ENCODE results near the gene LHFPL6. TPM values are rescaled to one million over a fixed set of nuclear protein-coding genes. Genes with fewer than 3 reads are reported as not detected.
A peak's percentile ranks its signal among the peaks of the same experiment; 100 is the strongest.

The LHFPL6 gene
- total RNA-seq, 2 donors from 2014 or later: 99.0 to 115 TPM

DNA sequence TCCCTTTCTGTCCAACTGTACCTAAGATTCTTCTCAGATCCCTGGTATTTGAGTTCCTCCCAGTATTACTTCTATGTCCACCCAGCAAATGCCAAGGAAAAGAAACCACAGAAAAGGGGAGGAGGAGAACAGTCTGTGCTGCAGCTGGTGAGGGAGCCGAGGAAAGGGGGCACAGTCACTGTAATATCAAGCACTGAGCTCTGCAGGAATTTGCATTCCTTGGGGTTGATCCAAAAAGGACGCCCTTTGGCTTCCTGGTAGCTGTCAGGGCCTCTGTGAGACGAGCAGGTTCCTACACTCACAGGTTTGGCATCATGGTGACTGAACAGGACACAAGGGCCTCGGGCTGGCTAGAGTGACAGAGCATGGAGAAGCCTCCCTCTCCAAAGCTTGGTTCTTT lies 291.4 kb downstream of the LHFPL6 start:
- H3K4me1 ChIP-seq (ENCODE audit: control insufficient read depth in 1 of 2, low read depth in 2 of 2): peaks cover 15 to 38% of the 10 kb centered on the region in 2 donors
- no peaks in the 10 kb centered on the region for H3K36me3 ChIP-seq
- ATAC-seq (ENCODE audit: insufficient number of reproducible peaks, low FRiP score, low read depth): no peak
- peak overlapping the region in 1 of 2 donors; percentile 37 for H3K27ac ChIP-seq
- no peaks in the 10 kb centered on the region for H3K9me3 ChIP-seq
- TF ChIP-seq, protein P1, sequence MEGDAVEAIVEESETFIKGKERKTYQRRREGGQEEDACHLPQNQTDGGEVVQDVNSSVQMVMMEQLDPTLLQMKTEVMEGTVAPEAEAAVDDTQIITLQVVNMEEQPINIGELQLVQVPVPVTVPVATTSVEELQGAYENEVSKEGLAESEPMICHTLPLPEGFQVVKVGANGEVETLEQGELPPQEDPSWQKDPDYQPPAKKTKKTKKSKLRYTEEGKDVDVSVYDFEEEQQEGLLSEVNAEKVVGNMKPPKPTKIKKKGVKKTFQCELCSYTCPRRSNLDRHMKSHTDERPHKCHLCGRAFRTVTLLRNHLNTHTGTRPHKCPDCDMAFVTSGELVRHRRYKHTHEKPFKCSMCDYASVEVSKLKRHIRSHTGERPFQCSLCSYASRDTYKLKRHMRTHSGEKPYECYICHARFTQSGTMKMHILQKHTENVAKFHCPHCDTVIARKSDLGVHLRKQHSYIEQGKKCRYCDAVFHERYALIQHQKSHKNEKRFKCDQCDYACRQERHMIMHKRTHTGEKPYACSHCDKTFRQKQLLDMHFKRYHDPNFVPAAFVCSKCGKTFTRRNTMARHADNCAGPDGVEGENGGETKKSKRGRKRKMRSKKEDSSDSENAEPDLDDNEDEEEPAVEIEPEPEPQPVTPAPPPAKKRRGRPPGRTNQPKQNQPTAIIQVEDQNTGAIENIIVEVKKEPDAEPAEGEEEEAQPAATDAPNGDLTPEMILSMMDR (IDR thresholded peaks at IDR 0.05): no peak
- no peak for DNase-seq (ENCODE audit: low spot score)
- H3K4me3 ChIP-seq: no peak overlapping the region
- H3K27me3 ChIP-seq (replicated peaks; ENCODE audit: insufficient read depth): no peaks in the 10 kb centered on the region

DNA sequence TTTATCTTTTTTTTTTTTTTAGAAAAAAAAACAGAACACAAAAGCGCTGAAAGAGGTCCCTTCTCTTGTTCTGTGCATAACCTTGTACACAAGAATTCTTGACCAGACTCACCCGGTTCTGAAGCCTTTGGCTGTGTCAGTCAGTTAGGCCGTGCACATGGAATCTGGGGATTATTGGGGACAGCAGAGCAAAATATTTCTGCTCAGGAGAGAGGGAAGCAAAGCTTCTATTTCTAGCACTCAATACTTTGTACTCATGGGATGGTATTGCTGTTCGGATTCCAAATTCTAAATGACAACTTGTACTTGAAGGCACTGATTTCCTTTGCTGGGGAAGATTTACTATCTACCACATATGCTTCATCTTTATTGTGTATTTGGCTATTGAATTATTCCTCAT lies 292.0 kb downstream of the LHFPL6 start:
- Histone ChIP-seq H3K4me1 (ENCODE audit: control insufficient read depth in 1 of 2, low read depth in 2 of 2) (peaks cover 13 to 31% of the 10 kb centered on the region in 2 donors), H3K4me3 (no peak overlapping the region), H3K36me3 (no peaks in the 10 kb centered on the region), H3K27me3 (replicated peaks; ENCODE audit: insufficient read depth) (no peaks in the 10 kb centered on the region), H3K9me3 (no peaks in the 10 kb centered on the region), H3K27ac (peak overlapping the region in 1 of 2 donors; percentile 13)
- TF ChIP-seq, protein P1 (IDR thresholded peaks at IDR 0.05): no peak
- ATAC-seq (ENCODE audit: insufficient number of reproducible peaks, low FRiP score, low read depth) (no peak), DNase-seq (ENCODE audit: low spot score) (no peak)

DNA sequence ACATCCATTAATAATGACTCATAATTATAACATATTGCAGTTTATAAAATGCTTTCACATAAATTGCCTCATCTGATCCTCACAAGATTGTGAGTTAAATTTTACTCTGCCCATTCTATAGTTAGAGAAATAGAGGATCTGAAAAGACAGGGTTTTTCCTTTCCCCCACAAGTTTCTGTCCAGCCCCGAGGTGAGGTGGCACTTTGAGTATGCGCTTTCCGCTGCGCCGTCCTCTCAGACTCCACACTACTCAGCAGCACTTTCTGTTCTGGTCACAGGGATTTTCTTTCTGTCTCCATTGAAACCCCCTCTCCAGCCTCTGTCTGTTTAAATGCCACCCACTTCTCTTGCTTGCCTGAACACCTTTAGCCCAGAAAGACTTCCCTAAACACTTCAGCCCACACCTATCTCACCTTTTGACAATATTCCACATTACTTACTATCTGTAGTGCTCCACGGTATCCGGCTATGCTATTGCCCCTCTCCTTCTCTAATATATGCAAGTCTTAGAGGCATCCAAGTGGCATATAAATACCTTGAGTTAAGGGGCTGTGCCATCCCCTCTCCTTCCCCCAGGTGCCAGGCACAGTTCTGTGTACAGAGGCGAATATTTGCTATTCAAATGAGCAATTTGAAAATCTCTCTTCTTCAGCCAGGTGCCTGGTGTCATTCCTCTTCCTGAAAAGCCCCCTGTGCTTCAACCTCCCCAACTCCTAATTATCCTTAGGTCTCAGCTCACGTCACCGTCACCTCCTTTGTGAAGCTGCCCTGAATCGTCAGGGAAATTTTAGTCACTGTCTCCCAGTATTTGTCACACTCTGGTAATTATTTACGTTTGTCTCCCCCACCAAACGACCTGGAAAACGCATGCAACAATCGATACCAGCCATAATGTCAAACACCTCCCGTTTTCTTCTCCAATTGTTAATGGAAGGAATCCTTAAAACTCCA lies 296.1 kb downstream of the LHFPL6 start:
- TF ChIP-seq, protein P1 (IDR thresholded peaks at IDR 0.05): no peak
- Histone ChIP-seq H3K4me1 (ENCODE audit: control insufficient read depth in 1 of 2, low read depth in 2 of 2) (peaks cover 13 to 27% of the 10 kb centered on the region in 2 donors), H3K36me3 (no peaks in the 10 kb centered on the region), H3K27me3 (replicated peaks; ENCODE audit: insufficient read depth) (no peaks in the 10 kb centered on the region), H3K9me3 (no peaks in the 10 kb centered on the region), H3K27ac (no peak overlapping the region), H3K4me3 (no peak overlapping the region)
- DNase-seq (ENCODE audit: low spot score) (no peak), ATAC-seq (ENCODE audit: insufficient number of reproducible peaks, low FRiP score, low read depth) (no peak)

DNA sequence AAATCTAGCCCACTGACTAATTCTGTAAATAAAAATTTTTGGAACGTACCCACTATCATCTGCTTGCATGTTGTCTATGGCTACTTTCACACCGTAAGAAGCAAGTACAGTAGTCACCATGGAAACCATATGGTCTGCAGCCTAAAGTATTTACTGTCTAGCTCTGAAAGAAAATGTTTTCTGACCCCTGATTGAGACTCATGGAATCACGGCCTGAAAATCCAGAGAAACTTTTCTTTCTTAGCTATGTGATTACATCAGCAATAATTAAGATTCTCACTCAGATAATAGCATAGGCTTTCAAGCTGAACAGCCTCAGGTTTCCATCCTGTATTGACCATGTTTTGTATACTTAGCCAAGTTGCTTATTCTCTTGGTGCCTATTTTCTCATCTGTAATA lies 300.2 kb downstream of the LHFPL6 start:
- Histone ChIP-seq H3K9me3 (no peaks in the 10 kb centered on the region), H3K4me1 (ENCODE audit: control insufficient read depth in 1 of 2, low read depth in 2 of 2) (no peaks in the 10 kb centered on the region), H3K4me3 (no peak overlapping the region), H3K27me3 (replicated peaks; ENCODE audit: insufficient read depth) (no peaks in the 10 kb centered on the region), H3K27ac (no peak overlapping the region), H3K36me3 (no peaks in the 10 kb centered on the region)
- ATAC-seq (ENCODE audit: insufficient number of reproducible peaks, low FRiP score, low read depth) (no peak), DNase-seq (ENCODE audit: low spot score) (no peak)
- TF ChIP-seq, protein P1 (IDR thresholded peaks at IDR 0.05): no peak

DNA sequence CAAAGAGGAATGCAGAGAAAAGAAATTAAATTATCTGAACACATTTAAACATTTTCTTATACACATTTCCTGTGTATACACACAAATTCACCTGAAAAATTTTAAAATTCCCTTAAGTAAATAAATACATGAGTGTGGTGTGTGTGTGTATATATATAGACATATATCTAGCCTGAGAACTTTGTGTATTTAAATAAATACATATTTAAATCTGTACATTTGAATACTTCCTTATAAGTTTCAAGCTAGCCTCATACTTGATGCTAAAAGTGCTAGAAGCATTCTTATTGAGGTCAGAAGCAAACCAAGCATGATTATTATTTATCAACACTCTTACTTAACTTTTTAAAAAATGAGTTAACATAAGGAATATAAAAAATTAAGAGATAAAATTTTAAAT lies 304.0 kb downstream of the LHFPL6 start:
- ATAC-seq (ENCODE audit: insufficient number of reproducible peaks, low FRiP score, low read depth) (no peak), DNase-seq (ENCODE audit: low spot score) (no peak)
- H3K27me3 ChIP-seq (replicated peaks; ENCODE audit: insufficient read depth): no peaks in the 10 kb centered on the region
- H3K9me3 ChIP-seq: no peaks in the 10 kb centered on the region
- H3K4me1 ChIP-seq (ENCODE audit: control insufficient read depth in 1 of 2, low read depth in 2 of 2): peaks cover 0 to 6% of the 10 kb centered on the region in 2 donors
- no peaks in the 10 kb centered on the region for H3K36me3 ChIP-seq
- no peak overlapping the region for H3K4me3 ChIP-seq
- TF ChIP-seq, protein P1 (IDR thresholded peaks at IDR 0.05): no peak
- no peak overlapping the region for H3K27ac ChIP-seq
